GM18517 (cell line): Measurements from ENCODE around the gene BCAS3.
"Not testable (repeated sequence)": the region's sequence is repeated elsewhere in the genome, so short reads cannot be mapped to it uniquely, and the experiment has no call there.

Experiments used
- ATAC-seq: cut with Tn5 transposase; IDR thresholded peaks from one replicate; pipeline ENCODE4 v1.9.1; 2021; ENCODE audit warnings: mild to moderate bottlenecking, moderate library complexity; ENCODE audit not compliant: unreplicated experiment

The BCAS3 gene

DNA sequence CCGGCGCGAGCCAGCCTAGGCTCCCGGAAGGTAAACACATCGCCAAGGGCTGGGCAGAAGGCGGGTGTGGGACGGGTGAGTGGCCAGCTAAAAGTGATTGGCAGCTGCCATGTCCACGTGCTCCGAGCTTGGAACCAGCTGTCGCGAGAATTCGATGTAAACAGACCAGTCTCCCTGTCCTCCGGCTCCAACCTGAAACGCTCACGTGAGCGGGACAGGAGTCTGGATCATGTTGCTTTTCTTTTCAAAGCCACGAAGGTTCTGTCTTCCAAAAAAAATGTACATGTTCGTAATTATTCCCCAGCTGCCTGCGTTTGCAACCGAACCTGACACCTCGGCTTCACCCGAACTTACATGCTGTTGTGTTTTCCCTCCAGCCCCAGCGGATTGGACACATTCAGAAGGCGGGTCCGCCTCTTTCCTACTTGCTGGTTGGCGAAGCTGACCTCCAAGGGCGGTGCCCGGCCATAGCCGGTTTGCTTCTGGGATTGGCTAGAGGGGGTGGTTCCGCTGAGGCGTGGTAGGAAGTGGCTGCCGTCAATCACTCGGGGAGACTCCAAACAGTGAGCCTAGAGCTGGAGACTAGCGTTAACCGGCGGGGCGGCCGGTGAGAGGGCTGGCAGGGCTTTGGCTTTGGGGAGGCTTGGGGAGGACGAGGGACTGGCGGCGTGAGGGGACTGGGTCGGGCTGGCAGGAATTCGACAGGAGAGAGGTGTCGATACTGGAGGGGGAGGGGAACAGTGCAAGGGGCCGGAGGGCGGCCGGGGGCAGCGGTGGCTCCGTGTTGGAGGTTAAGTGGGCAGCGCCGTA is at the start of gene BCAS3:
Gene BCAS3 (plus strand): TSS at position 544 of the 810 bp plus-strand sequence.
- peak; percentile 97 for ATAC-seq

DNA sequence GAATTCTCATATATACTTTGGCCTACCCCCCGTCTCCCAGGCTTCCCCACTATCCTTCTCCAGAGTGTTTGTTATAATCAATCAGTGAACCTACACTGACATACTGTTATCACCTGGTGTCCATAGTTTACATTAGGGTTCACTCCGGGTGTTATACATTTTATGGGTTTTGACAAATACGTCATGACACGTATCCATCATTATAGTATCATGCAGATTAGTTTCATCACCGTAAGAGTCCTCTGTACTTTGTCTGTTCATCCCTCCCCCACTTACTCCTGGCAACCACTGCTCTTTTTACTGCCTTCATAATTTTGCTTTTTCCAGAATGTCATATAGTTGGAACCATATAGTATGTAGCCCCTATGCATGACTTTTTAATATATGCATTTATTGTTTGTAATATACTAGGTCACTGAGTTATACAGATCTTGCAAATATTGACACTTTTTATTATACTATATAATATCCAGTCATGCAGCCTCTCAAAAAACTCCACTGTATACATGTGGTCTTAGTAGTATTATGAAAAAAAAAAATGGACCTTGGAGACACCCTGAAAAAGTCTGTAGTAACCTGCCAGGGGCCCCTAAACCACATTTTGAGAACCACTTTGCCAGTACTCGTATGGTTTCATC is 49.3 kb upstream of the BCAS3 start:
- no peak for ATAC-seq

DNA sequence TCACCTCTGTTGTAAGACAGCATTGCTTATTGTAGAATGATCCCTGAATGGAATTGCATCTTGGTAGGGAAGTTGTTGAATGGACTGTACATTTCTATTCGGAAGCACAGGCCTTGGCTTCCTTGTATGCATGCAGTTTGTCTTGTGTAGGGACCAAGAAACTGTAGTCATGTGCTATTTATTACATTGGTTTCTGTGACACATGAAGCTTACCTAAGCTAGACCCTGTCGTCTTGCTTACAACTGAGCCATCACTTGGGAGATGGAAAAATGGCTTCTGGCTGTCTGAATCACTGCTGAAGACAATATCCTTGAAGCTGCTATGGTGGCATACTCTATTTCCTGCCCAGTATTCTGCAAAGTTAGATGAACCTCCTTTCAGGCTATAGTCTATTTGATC is 48.5 kb upstream of the BCAS3 start:
- ATAC-seq, result no peak

DNA sequence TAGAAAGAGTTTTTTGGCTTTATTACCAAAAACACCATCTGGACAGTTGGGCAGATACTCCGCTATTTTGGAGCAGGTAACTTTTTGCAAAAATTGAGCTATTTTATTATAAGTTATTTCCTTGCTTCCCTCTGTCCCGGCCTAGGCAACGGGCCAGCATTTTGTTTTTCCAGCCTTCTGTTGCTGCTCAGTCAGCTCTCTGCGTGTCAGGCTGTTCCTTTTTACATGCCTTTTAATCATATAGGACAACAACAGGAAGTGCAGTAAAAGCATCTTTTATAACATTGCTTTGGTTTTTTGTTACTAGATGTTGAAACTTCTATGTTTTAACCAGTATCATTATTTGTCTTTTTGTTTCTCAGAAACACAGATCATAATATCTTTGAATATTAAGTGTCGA is 47.3 kb upstream of the BCAS3 start:
- ATAC-seq, result no peak

DNA sequence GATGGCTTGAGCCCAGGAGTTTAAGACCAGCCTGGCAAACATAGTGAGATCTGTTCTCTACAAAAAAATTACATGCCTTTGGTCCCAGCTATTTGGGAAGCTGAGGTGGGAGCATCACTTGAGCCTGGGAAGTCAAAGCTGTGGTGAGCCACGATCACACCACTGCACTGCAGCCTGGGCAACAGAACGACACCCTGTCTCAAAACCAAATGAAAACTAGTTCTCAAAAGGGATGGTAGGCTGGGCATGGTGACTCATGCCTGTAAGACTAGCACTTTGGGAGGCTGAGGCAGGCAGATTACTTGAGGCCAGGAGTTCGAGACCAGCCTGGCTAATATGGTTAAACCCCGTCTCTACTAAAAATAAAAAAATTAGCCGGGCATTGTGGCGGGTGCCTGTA is 46.5 kb upstream of the BCAS3 start:
- ATAC-seq, result no peak

DNA sequence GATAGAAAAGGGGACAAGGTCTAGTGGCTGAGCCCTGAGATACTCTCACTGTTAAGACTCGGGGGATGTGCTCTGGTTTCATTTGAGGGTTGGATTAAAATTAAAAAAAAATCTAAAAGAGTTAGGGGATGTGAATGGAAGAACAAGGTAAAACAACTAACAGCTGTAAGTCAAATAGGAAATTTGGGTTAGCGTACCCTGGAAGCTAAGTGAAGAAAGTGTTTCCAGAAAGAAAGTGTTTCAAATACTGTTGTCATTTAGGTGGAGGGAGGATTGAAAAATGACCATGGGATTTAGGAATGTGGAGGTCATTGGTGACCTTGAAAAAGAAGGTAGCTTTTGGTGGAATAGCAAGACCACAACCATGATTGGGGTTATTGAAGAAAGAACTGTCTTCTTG is 40.0 kb upstream of the BCAS3 start:
- ATAC-seq, result no peak

DNA sequence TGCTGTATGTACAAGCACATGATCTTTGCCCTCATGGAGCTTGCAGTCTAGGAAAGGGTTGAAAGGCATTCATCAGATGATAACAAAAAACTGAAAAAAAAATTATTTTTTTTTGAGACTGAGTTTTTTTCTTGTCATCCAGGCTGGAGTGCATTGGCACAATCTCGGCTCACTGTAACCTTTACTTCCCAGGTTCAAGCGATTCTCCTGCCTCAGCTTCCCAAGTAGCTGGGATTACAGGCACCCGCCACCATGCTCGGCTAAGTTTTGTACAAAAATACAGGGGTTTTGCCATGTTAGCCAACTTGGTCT is 38.7 kb upstream of the BCAS3 start:
- ATAC-seq, result no peak

DNA sequence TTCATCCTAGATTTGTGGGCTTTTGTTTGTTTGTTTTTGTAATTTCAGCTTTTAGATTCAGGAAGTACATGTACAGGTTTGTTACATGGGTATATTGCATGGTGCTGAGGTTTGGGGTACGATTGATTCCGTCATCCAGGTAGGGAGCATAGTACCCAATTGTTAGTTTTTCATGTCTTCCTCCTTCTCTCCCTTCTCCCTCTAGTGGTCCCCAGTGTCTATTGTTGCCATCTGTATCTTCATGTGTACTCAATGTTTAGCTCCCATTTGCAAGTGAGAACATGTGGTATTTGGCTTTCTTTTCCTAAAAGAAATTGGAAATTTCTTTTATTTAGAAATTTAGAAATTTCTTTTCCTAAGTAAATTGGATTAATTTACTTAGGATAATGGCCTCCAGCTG is 37.1 kb upstream of the BCAS3 start:
- ATAC-seq, result no peak

DNA sequence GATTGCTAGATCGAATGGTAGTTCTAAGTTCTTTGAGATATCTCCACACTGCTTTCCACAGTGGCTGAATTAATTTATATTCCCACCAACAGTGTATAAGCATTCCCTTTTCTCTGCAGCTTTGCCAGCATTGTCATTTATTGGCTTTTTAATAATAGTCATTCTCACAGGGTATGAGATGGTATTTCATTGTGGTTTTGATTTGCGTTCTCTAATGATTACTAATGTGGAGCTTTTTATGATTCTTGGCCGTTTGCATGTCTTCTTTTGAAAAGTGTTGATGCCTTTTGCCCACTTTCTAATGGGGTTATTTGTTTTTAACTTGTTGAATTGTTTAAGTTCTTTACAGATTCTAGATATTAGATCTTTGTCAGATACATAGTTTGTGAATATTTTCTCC is 36.5 kb upstream of the BCAS3 start:
- no peak for ATAC-seq

DNA sequence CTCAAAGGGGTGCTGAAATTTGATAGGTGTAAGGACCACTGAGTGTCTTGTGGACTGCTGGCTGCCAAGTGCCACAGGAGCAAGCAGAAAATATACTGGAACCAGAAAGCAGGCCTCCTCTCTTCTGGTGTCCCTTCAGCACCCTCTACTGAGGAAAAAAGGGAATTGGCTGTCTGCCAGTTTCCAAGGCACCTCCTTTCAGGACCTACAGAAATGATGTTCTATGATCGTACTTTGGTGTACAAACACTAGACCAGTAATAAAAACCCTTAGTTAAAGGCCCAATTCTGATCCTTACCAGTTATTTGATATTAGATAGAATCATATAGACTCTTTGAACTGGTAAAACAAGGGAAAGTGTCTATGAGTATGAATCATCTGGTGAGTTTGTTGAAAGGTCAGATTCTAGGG is 35.8 kb upstream of the BCAS3 start:
- no peak for ATAC-seq

DNA sequence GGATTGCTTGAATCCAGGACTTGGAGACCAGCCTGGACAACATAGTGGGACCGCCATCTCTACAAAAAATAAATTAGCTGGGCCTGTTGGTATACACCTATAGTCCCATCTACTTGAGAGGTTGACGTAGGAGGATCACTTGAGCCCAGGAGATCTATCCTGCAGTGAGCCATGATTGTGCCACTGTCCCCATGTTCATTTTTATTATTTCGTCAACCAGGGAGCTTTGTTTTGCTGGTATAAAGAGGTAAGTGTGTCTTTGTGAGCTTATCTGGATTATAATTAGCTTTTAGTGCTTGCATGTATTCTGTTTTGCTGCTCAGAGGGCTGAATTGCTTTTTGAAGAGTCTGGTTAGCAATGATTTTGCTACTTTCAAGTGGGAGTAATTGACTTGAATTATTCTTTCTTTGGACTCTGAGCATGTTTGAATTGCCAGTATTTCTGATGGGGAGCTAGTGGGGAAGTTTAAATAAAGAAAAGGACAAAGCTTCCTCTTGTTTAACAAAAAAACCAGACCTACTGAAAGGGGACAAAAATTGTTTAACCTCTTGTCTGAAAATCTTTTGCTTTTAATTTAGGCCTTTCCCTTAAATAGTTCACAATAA is 31.6 kb upstream of the BCAS3 start:
- no peak for ATAC-seq

DNA sequence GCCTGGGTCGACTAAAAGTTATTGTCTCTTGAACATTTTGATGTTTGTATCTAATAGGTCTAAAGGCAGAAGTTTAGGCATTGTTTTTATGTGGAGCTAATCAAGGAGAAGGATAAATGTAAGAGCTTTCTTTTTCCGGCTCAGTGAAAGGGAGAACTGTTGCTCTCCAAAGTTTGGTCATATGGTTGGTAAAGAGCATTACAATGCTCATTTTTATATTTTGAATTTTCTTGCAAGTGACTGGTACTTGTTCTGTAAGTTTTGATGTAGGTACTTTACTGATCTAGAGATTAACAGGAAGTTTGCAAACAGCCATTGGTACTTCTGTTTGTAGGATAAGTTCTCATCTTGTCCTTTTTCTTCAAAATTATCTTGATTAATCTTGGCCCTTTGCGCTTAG is 30.9 kb upstream of the BCAS3 start:
- no peak for ATAC-seq

DNA sequence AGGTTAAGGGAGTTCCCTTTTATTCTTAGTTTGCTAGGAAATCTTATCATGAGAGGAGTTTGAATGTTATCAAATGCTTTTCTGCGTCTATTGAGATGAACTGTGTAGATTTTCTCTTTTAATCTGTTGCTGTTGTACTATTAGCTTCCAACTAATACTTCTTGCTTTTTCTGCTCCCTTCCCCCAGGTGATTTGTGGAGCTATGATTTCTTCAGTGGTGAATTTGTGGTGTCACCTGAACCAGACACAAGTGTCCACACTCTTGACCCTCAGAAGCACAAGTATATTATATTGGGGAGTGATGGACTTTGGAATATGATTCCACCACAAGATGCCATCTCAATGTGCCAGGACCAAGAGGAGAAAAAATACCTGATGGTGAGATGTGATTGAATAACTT is 29.9 kb upstream of the BCAS3 start:
- ATAC-seq, result no peak

DNA sequence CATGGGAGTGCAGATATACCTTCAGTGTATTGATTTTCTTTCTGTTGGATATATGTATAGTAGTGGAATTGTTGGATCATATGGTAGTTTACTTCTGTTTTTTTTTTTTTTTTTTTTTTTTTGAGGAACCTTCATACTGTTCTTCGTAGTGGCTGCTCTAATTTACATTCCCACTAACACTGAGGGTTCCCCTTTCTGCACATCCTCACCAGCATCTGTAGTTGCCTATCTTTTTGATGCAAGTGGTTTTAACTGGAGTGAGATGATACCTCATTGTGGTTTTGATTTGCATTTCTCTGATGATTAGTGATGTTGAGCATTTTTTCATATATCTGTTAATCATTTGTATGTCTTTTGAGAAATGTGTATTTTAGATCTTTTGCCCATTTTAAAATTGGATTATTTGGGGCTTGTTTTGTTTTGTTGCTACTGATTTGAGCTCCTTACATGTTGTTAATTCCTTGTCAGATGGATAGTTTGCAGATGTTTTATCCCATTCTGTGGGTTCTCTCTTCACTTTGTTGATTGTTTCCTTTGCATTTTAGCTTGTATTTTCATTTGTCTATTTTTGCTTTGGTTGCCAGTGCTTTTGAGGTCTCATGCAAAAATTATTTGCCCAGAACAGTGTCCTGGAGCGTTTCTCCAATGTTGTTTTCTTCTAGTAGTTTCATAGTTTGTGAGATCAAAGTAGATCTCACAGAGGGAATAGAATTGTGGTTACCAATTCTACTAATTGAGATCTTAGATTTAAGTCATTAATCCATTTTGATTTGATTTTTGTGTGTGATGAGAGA is 25.0 kb upstream of the BCAS3 start:
- peak; percentile 93 for ATAC-seq

DNA sequence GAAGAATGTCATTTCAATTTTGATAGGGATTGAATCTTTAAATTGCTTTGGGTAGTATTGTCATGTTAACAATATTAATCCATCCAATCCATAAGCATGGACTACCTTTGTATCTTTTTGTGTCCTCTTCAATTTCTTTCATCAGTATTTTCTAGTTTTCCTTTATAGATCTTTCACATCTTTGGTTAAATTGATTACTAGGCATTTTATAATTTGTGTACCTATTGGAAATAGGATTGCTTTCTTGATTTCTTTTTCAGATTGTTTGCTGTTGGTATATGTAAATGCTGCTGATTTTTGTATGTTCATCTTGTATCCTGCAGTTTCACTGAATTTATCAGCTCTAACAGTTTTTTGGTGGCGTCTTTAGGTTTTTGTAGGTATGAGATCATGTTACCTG is 24.1 kb upstream of the BCAS3 start:
- ATAC-seq, result no peak

DNA sequence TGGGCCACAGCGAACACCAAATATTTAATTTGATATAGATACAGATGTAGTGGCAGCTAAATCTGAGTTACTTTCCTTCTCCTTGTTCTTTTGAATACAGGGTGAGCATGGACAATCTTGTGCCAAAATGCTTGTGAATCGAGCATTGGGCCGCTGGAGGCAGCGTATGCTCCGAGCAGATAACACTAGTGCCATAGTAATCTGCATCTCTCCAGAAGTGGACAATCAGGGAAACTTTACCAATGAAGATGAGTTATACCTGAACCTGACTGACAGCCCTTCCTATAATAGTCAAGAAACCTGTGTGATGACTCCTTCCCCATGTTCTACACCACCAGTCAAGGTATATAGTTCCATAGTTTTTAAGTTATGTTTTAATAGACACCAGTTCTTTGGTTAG is 21.2 kb upstream of the BCAS3 start:
- ATAC-seq, result no peak

DNA sequence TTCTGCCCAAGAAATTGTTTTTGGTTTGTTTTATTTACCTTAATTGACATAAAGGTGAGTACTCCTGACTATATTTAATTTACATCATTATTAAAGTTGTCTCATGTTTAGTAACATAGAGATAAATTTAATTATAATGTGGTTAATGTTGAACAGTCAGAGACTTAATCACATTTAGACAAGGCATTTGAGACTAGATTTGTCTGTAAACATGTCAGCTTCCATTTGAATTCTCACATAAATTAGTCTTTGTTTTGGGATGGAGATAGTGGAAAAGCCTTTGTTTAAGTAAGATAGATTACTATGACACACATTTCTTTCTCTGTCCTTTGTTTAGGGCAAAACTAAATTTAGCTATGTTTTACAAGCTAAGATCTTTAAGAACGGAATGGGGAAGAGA is 18.5 kb upstream of the BCAS3 start:
- ATAC-seq, result no peak

DNA sequence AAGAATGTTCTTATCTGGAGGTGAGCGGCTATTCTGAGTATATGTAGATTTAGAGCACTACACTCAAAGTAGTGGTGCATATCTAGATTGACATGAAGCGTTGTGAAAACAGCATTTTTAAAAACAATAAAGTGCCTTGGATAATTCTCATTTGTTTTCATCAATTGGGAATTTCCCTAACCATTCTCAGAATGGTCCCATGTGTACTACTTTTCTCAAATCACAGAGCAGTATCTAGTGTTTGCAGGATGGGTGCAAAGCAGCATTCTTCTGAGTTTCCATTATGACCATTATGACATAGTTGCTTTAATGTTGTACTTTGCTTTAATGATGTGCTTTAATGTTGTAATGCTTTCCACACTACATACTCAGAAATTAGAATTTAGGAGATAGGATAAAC is 16.2 kb upstream of the BCAS3 start:
- ATAC-seq, result no peak

DNA sequence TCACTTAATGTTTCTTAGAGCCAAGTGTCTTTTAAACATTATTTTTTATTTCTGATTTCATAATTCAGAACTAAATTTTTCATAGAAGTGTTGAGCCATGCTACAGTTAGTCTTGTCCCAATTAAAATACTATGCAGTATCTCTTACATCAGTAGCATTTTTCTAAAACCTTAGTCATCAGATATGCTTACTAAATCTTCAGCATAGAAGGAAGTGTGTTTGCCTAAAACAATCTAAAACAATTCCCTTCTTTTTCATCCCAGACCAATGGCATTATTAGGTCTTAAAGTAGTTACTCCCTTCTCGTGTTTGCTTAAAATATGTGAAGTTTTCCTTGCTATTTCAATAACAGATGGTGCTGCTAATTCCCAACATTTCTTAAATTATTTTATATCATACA is 13.6 kb upstream of the BCAS3 start:
- no peak for ATAC-seq

DNA sequence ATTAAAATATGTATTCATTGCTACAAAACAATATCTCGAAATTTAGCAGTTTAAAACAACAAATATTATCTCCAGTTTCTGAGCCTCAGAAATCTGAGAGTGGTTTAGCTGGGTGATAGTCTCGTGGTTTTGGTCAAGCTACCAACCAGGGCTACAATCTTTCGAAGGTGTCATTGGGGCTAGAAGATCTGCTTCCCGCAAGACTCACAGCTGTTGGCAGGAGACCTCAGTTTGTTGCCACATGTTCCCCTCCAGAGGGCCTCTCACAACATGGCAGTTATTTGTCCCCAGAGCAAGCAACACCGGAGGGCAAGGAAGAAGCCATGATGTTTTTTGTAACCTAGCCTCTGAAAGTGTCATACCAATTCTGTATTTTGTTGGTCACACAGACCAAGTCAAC is 12.0 kb upstream of the BCAS3 start:
- no peak for ATAC-seq

DNA sequence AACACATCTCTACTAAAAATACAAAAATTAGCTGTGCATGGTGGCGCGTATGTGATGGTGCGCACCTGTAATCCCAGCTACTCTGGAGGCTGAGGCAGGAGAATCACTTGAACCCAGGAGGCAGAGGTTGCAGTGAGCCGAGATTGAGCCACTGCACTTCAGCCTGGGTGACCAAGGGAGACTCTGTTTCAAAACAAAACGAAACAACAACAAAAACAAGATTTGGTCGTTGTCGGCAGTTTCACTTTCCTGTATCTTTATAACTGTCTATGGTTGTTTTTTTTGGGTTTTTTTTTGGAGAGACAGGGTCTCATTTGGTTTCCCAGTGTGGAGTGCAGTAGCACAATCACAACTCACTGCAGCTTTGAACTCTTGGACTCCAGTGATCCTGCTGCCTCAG is 8.9 kb upstream of the BCAS3 start:
- not testable (repeated sequence) for ATAC-seq

DNA sequence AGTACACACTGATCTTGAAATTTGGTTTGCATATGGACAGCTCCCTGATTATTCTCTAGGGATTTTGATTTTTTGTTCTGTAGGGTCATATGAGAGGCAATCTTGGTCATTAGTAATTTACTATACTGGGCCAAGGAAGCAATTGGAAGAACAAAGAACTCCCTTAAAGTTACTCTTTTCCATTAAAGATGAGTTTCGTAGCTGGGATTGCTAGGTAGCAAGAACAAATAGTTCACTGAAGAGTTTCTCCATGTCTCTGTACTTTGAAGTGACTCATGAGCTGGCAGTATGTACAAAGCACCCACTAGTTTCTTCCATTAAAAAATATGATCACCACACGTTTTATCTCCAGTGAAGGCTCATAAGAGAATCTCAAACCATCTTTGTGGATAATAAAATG is 6.2 kb upstream of the BCAS3 start:
- ATAC-seq, result no peak
